ENCODE results near the gene METTL22.

The METTL22 gene

GRCh38 chr16:8631373-8631772, 9.9 kb downstream of the METTL22 start:
- no peak for DNase-seq

GRCh38 chr16:8631818-8632465, 10.4 kb downstream of the METTL22 start:
- no peak for DNase-seq

- DNase-seq = peak in 3 of 58 donors; percentile 2 to 24 (median 4)
Measured at GRCh38 chr16:8632675-8633182, 11.2 kb downstream of the METTL22 start.

GRCh38 chr16:8634991-8635736, 13.7 kb downstream of the METTL22 start:
- DNase-seq = no peak

- no peak for DNase-seq
Measured at GRCh38 chr16:8639694-8640093, 18.2 kb downstream of the METTL22 start.

- DNase-seq = peak in 35 of 58 donors; percentile 2 to 60 (median 15)
Measured at GRCh38 chr16:8641671-8642070, 20.2 kb downstream of the METTL22 start.

GRCh38 chr16:8642146-8642545, 20.6 kb downstream of the METTL22 start:
- DNase-seq = no peak

- peak in 3 of 58 donors; percentile 4 to 39 (median 13) for DNase-seq
Measured at GRCh38 chr16:8644211-8645140, 23.0 kb downstream of the METTL22 start.

- DNase-seq = no peak
Measured at GRCh38 chr16:8645141-8645521, 23.6 kb downstream of the METTL22 start.

- DNase-seq = no peak
Measured at GRCh38 chr16:8645831-8646230, 24.3 kb downstream of the METTL22 start.

- no peak for DNase-seq
Measured at GRCh38 chr16:8646326-8647053, 25.0 kb downstream of the METTL22 start.

- DNase-seq = no peak
Measured at GRCh38 chr16:8647721-8648318, 26.3 kb downstream of the METTL22 start.

- DNase-seq = no peak
Measured at GRCh38 chr16:8648877-8649276, 27.4 kb downstream of the METTL22 start.

GRCh38 chr16:8649829-8650554, 28.5 kb downstream of the METTL22 start:
- no peak for DNase-seq

GRCh38 chr16:8651958-8652357, 30.5 kb downstream of the METTL22 start:
- DNase-seq = peak in 2 of 58 donors; percentile 7 to 11

GRCh38 chr16:8655184-8655717, 33.8 kb downstream of the METTL22 start:
- no peak for DNase-seq

- no peak for DNase-seq
Measured at GRCh38 chr16:8656376-8656775, 34.9 kb downstream of the METTL22 start.

GRCh38 chr16:8660841-8661301, 39.4 kb downstream of the METTL22 start:
- DNase-seq = peak in 52 of 58 donors; percentile 3 to 71 (median 32)

GRCh38 chr16:8661703-8662102, 40.2 kb downstream of the METTL22 start:
- DNase-seq = no peak
